Measurements from ENCODE around the gene AMFR. TPM values are rescaled to one million over a fixed set of nuclear protein-coding genes. Genes with fewer than 3 reads are reported as not detected.

The AMFR gene
- total RNA-seq, 2 donors from 2014 or later = 64.8 to 102 TPM

DNA sequence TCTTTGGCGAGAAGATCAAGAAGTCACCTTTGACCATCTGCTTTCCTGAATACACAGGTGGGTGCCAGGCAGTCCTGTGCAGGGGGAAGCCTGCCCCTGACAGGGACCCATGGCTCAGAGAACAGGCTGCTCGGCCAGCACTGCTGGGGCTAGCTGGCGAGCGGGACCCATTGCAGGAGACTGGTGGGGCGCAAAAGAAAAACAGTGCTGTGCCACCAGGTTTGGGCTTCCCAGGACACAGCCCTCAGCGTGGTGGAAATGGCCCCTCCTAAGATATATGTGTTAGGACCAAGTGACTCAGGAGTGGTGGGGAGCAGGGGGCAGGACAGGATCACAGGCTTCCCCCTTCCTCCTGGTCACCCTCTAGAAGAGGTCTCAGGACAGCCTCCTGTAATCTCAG lies 73.9 kb downstream of the AMFR start:
- H3K4me1 Mint-ChIP-seq = peaks cover 8% of the 10 kb centered on the region
- ATAC-seq (no peak), DNase-seq (no peak)
- H3K27me3 Mint-ChIP-seq = no peaks in the 10 kb centered on the region
- H3K27ac Mint-ChIP-seq = peak overlapping the region; percentile 16
- no peak overlapping the region for H3K4me3 Mint-ChIP-seq
- no peaks in the 10 kb centered on the region for H3K9me3 ChIP-seq (ENCODE audit: control insufficient read depth, low read length, poor library complexity, severe bottlenecking)
- peaks cover 2% of the 10 kb centered on the region for H3K36me3 Mint-ChIP-seq (ENCODE audit: low read depth)

DNA sequence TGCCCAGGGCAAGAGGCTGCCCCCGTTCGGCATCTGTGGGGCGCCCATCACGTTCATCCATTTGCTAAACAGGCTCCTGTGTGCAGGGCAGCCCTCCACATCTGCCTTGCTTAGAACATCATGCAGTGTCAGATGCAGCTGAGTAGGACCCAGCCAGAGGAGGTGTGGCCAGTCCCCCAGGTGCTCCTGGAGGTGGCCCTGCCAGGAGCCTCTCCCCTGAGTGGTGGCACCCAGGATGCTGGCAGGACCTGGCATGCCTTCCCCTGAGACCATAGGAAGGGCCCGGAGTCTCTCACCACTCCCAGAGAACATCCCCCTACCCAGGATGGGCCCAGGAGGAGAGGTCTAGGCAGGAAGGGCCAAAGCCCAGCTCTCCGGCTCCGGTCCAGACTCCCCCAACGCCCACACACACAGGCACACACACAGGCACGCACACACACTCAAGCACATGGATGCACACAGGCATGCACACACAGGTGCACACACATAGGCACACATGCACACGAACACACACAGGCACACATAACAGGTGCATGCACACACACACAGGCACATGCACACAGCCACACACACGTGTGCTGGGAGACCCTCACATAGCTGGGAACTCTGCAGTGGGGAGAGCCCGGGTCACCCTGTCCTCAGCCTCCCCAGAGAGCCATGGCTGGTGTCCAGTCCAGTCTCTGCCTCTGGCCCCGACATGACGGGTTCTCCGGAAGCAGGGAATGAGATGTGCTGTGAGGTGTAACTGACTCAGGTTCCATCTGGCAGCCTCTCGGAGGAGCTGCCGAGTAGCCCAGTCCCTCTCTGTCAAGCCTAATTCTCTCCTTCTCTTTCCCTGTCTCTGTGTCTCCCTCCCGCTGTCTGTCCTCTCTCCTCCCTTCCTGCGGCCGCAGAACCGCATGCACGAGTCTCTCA lies 74.6 kb downstream of the AMFR start:
- ATAC-seq = no peak
- H3K9me3 ChIP-seq (ENCODE audit: control insufficient read depth, low read length, poor library complexity, severe bottlenecking) = no peaks in the 10 kb centered on the region
- H3K4me3 Mint-ChIP-seq = no peak overlapping the region
- H3K4me1 Mint-ChIP-seq = peaks cover 2% of the 10 kb centered on the region
- H3K27me3 Mint-ChIP-seq = no peaks in the 10 kb centered on the region
- H3K36me3 Mint-ChIP-seq (ENCODE audit: low read depth) = peaks cover 2% of the 10 kb centered on the region
- DNase-seq = no peak
- H3K27ac Mint-ChIP-seq = no peak overlapping the region

DNA sequence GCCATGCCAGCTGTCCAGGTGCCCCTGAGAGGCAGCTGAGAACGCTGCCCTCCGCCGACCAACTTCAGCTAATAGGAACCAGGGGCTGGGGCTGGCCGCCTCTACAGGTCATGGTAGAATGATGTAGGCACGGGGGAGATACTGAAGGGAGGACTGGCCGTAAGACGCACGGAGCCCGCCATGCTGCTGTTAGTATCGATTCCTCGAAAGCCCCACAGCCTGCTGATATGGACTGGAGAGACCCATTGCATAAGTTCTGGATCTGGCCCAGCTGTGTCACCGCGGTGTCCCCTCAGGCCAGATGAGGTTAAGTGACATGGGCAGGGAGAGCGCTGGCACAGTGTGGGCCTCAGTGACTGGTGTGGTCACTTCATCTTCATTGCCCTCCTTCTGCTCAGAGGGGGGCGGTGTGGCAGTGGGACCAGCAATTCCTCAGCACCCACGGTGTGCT lies 75.6 kb downstream of the AMFR start:
- H3K27ac Mint-ChIP-seq = no peak overlapping the region
- peaks cover 2% of the 10 kb centered on the region for H3K4me1 Mint-ChIP-seq
- peaks cover 2% of the 10 kb centered on the region for H3K36me3 Mint-ChIP-seq (ENCODE audit: low read depth)
- no peaks in the 10 kb centered on the region for H3K27me3 Mint-ChIP-seq
- DNase-seq = no peak
- no peaks in the 10 kb centered on the region for H3K9me3 ChIP-seq (ENCODE audit: control insufficient read depth, low read length, poor library complexity, severe bottlenecking)
- ATAC-seq = no peak
- no peak overlapping the region for H3K4me3 Mint-ChIP-seq

DNA sequence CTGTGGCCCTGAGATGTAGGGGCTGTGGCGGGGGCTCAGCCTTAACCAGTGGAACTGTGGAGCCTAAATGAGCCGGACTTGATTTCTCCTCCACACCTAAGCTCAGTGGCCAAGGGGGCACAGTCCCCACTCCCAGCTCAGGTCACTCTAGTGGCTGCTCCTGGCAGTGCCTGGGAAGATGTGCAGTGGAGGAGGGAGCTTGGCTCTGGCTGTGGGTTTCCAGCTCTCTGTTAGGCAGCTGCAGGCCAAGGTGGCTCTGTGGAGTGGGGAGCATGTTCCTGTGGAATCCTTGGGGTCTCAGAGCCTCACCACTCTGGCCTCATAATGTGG lies 76.3 kb downstream of the AMFR start:
- ATAC-seq (no peak), DNase-seq (no peak)
- peaks cover 2% of the 10 kb centered on the region for H3K4me1 Mint-ChIP-seq
- H3K4me3 Mint-ChIP-seq = no peak overlapping the region
- H3K27me3 Mint-ChIP-seq = no peaks in the 10 kb centered on the region
- no peaks in the 10 kb centered on the region for H3K9me3 ChIP-seq (ENCODE audit: control insufficient read depth, low read length, poor library complexity, severe bottlenecking)
- peaks cover 2% of the 10 kb centered on the region for H3K36me3 Mint-ChIP-seq (ENCODE audit: low read depth)
- no peak overlapping the region for H3K27ac Mint-ChIP-seq

DNA sequence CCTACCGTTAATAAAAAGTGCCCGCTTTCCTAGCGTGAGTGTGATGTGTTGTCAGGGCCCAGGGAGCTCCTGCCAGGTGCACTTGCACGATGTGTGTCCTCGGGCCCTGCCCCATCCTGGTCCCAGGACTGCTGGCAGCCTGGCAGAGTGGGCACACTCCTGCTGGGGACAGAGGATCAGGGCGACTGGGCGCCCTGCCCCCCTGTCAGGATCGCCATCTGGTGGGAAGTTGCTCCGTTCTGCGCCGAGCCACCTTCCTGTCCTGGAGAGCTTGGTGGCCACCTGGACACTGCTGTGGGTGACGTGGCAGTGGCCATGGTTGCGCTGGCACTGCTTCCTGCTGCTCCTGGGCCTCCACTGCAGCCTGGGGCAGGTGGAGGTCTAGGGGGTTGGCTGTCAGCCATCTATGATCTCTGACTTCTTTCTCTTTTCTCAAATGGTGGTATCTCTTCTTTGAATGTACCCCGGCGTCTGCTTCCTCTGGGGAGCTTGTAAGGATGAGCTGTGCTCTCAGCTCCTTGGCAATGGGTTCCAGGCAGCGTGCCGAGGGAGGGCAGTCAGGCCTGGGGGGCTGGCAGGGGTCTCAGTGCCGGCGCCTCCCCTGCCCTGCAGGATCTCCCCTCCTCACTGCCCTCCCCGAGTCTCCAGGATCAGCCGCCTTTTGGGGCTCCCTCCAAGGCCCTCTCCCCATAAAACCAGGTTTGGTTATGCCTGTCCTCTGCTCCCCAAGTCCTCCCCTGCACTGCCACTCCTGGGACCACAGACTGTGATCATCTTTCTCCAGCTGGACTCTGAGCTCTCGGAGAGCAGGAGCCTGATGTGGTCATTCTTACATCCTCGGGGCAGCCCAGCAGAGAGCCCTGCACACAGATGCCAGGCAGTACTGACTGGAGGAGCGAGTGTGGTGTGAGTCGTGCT lies 76.9 kb downstream of the AMFR start:
- H3K27ac Mint-ChIP-seq = no peak overlapping the region
- DNase-seq (no peak), ATAC-seq (no peak)
- peaks cover 2% of the 10 kb centered on the region for H3K4me1 Mint-ChIP-seq
- peaks cover 2% of the 10 kb centered on the region for H3K36me3 Mint-ChIP-seq (ENCODE audit: low read depth)
- no peak overlapping the region for H3K4me3 Mint-ChIP-seq
- no peaks in the 10 kb centered on the region for H3K9me3 ChIP-seq (ENCODE audit: control insufficient read depth, low read length, poor library complexity, severe bottlenecking)
- H3K27me3 Mint-ChIP-seq = no peaks in the 10 kb centered on the region

DNA sequence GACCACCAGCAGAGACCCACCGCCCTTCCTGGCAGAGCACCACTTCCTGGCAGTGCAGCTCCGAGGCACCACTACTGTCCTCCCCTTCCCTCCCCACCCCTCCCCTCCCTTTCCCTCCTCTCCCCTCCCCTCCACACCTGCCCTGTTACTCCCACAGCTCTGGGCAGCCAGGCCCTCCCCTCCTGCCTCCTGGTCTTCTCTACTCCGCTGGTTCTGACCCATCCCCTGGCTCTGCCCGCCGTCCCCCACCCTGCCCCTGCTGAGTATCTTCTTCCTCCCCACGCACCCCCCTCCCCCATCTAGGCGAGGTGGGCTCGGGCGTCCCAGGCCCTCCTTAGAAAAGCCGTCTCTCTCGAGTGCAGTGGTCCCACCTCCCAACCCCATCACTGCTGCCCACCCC lies 77.7 kb downstream of the AMFR start:
- no peak for DNase-seq
- Mint-ChIP-seq H3K27ac (no peak overlapping the region), H3K4me1 (peaks cover 2% of the 10 kb centered on the region), H3K27me3 (no peaks in the 10 kb centered on the region), H3K4me3 (no peak overlapping the region), H3K36me3 (ENCODE audit: low read depth) (peaks cover 2% of the 10 kb centered on the region)
- no peak for ATAC-seq
- no peaks in the 10 kb centered on the region for H3K9me3 ChIP-seq (ENCODE audit: control insufficient read depth, low read length, poor library complexity, severe bottlenecking)

DNA sequence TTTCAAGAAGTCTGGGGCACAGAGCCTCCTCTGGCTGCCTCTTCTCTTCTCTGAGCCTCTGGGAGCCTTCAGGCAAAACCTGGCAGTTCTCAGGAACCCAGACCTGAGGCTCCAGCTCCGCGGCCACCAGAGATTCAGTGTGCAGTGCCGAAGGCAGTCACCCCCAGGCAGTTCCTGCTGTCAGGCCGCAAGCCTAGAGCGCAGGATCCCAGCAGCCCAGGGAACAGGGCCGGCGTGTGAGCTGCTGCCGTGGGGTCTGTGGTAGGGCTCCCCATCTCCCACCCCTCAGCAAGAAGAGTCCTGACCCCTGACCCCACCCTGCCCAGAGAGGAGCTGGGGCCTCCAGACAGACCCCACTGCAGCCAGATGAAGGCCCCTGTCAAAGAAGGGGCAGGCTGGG lies 78.2 kb downstream of the AMFR start:
- DNase-seq (no peak), ATAC-seq (no peak)
- no peaks in the 10 kb centered on the region for H3K27me3 Mint-ChIP-seq
- peaks cover 2% of the 10 kb centered on the region for H3K36me3 Mint-ChIP-seq (ENCODE audit: low read depth)
- no peaks in the 10 kb centered on the region for H3K9me3 ChIP-seq (ENCODE audit: control insufficient read depth, low read length, poor library complexity, severe bottlenecking)
- no peak overlapping the region for H3K27ac Mint-ChIP-seq
- peaks cover 2% of the 10 kb centered on the region for H3K4me1 Mint-ChIP-seq
- H3K4me3 Mint-ChIP-seq = no peak overlapping the region

DNA sequence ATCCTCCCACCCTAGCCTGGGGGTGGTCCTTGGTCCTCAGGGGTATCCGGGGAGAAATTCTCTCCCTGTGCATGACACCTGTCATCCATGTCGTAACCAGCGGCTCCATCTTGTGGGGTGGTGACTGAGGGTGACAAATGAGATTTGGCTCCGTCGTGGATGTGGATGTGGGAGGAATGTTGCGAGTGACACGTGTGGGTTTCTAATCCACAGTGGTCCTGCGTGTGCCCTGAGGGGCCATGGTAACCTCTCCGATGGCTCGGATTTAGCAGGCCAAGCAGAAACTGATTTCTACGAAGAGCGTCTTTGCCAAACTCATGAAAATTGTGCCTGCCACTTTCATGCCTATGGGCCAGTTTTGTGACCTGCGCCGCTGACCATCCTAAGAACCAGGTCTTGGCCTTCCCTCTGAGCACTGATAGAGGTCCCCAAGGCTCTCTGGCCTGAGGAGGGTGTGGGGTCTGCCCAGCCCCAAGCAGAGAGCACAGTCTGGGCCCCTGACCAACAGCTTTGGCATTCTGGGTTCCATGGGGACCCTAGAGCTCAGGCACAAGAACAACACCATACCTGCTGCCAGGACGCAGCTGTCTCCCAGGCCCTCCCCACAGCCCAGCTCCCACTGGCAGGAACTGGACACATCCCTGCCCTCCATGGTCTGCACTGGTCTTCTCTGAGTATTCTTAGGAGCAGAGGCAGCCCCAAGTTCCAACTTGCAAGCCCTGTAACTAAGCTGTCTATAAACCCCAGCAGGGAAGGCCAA lies 79.0 kb downstream of the AMFR start:
- H3K36me3 Mint-ChIP-seq (ENCODE audit: low read depth) = peaks cover 2% of the 10 kb centered on the region
- ATAC-seq (no peak), DNase-seq (no peak)
- H3K9me3 ChIP-seq (ENCODE audit: control insufficient read depth, low read length, poor library complexity, severe bottlenecking) = no peaks in the 10 kb centered on the region
- H3K27me3 Mint-ChIP-seq = no peaks in the 10 kb centered on the region
- no peak overlapping the region for H3K27ac Mint-ChIP-seq
- no peak overlapping the region for H3K4me3 Mint-ChIP-seq
- peaks cover 2% of the 10 kb centered on the region for H3K4me1 Mint-ChIP-seq

DNA sequence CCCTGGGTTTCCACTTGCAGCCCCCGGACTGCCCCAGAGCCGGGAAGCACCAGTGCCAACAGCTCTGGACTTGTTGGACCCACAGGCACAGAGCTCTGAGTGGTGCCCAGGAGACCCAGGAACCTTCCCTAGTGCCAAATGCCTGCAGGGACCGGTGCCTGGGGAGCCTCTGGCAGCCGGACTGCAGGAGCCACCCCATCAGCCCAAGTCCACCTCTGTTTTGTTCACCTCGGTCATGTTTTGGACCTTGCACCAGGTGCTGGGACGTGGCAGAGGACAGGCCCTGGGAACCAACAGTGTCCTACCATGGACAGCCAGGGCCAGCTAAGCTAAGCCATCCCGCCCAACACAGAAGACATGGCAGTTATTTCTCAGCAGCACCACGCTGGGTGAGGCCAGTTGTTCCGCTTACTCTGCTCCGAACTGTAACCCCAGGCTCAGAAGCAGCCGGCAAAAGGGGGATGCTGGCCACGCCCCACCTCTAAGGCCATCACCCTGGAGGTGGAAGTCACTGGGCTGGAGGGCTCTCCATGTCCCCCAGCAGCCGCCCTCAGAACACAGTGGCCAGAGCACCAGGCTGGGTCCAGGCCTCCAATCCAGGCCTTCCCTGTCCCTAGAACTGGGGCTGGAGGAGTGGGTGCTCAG lies 79.8 kb downstream of the AMFR start:
- no peak for ATAC-seq

DNA sequence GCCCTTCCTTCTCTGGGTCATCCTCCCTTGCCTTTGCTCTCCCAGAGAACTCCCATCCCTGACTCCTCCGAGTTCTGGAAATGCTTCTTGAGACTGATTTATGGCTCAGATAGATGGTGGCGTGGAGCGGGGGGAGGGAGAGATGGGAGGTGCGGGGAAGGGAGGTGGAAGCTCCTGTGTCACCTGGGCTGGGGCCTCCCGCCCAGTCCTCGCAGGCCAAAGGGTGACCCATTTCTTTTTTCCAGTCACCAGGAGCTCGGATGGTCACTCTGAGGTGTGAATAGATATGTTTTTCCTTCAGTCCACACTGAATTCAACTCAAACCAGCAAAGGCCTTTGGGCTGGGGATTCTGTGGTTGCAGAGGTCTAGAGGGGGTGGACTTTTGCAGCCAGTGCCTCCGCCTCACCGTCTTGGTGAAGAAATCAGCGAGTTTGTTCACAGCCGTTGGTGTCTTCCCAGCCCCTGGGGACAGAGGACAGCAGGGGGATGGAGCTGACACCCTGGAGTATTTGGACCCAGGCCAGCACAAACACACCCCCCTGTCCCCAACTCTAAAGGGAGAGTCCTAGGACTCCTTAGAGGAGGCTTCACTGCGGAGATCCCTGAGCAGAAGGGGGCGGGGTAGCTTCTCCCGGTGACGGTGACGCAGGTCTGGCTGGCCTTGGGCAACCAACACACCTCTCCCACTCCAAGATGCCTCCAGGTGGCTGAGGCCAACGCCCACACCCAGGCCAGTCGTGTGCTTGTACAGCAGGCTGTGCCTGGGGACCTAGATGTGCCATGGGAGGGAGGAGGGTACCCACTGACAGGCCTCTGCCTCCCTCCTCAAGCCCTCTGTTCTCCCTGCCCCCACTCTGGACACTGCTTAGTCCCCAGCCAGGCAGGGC lies 80.6 kb downstream of the AMFR start:
- Mint-ChIP-seq H3K4me3 (no peak overlapping the region), H3K36me3 (ENCODE audit: low read depth) (peaks cover 3% of the 10 kb centered on the region), H3K4me1 (no peaks in the 10 kb centered on the region), H3K27ac (no peak overlapping the region), H3K27me3 (no peaks in the 10 kb centered on the region)
- ATAC-seq (no peak), DNase-seq (no peak)
- H3K9me3 ChIP-seq (ENCODE audit: control insufficient read depth, low read length, poor library complexity, severe bottlenecking) = no peaks in the 10 kb centered on the region

More for the DNA sequence above, 79.8 kb downstream of the AMFR start:
- DNase-seq = no peak
- no peaks in the 10 kb centered on the region for H3K27me3 Mint-ChIP-seq
- peaks cover 2% of the 10 kb centered on the region for H3K36me3 Mint-ChIP-seq (ENCODE audit: low read depth)
- no peaks in the 10 kb centered on the region for H3K9me3 ChIP-seq (ENCODE audit: control insufficient read depth, low read length, poor library complexity, severe bottlenecking)
- no peak overlapping the region for H3K4me3 Mint-ChIP-seq
- H3K27ac Mint-ChIP-seq = no peak overlapping the region
- no peaks in the 10 kb centered on the region for H3K4me1 Mint-ChIP-seq

DNA sequence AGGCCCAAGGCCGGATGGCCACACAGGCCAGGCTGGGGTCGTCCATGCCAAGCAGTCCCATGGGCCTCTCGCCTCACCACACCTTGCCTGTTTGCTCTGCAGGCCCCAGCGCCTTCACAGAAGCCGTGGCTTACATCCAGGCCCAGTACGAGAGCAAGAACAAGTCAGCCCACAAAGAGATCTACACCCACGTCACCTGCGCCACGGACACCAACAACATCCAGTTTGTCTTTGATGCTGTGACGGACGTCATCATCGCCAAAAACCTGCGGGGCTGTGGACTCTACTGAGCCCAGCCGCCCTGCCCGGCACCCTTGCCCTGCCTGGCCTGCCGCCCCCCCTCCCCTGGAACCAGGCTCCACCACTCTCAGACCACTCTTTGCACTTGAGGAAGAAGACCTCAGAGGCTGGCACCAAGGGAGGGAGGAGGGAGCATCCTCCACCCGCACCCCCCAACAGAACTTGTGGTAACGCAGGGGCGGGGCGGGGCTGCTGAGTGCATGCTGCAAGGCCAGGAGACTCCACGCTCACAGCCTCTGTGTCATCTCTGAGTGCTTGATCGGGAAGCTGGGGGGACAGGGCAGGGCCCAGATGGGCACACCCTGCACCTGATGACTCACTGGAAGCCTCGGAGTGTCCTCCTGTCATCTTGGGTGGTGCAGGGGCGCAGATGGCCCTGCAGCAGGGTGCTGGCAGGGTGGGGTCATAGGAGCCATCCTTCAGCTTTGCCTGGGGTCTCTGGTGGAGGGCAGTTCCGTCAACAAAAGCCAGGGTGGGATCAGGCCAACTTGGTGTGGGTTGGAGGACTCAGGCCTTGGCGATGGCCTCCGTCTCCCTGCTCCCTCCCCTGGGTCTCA lies 81.5 kb downstream of the AMFR start:
- Mint-ChIP-seq H3K27ac (no peak overlapping the region), H3K4me3 (no peak overlapping the region), H3K27me3 (no peaks in the 10 kb centered on the region), H3K36me3 (ENCODE audit: low read depth) (peaks cover 3% of the 10 kb centered on the region), H3K4me1 (no peaks in the 10 kb centered on the region)
- ATAC-seq = no peak
- H3K9me3 ChIP-seq (ENCODE audit: control insufficient read depth, low read length, poor library complexity, severe bottlenecking) = no peaks in the 10 kb centered on the region
- DNase-seq = no peak

Data from T-helper 17 cell (primary cell).